Measurements from ENCODE around the gene SRGAP3.

The SRGAP3 gene

DNA sequence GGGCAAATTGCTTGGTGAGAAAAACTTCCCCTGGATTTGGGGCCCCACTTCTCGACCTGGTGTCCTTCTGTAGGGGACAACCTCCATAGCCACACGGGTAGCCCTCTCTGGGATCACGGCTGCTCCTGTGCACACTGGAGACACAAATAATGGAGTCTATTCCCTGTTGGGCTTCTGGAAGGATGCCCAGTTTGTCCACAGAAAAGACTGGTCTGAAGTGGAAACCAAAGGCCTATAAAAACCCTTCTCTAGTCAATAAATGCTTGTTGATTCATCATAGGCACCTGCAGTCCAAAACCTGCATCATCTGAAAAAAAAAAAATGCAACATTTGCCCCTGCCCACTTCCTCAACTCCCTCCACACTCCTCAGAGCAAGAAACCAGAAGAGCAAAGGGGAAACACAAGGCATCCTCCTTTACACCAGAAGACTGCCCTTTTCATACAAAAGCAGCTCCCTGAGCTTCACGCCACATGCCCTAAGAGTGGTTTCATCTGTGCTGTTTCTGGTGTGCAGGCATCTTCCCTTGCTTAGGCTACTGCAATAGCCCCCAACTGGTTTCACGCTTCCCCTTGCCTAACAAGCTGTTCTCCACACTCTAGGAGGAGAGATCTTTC, 36.3 kb downstream of the SRGAP3 start:
- Histone ChIP-seq H3K4me2 (ENCODE audit: low read length) (no peak overlapping the region), H3K36me3 (ENCODE audit: insufficient read depth, low read length) (no peaks in the 10 kb centered on the region), H3K9me3 (ENCODE audit: low read length) (no peaks in the 10 kb centered on the region), H3K9ac (ENCODE audit: low read length) (no peak overlapping the region), H4K20me1 (ENCODE audit: insufficient read depth, low read length) (no peaks in the 10 kb centered on the region), H3K27ac (ENCODE audit: low read depth, low read length, poor library complexity, severe bottlenecking) (no peak overlapping the region), H3F3A (ENCODE audit: insufficient read depth, low read length) (no peaks in the 10 kb centered on the region), H2AFZ (ENCODE audit: low read length) (no peak overlapping the region), H3K4me1 (ENCODE audit: insufficient read depth, low read length, severe bottlenecking) (no peaks in the 10 kb centered on the region), H3K79me2 (ENCODE audit: insufficient read depth, low read length) (no peaks in the 10 kb centered on the region), H3K4me3 (ENCODE audit: low read depth, low read length, poor library complexity, severe bottlenecking) (no peak overlapping the region), H3K9me2 (ENCODE audit: low read depth, low read length) (no peaks in the 10 kb centered on the region), H3K27me3 (ENCODE audit: insufficient read depth, low read length) (no peaks in the 10 kb centered on the region; the same call in 1 of the 2 replicates)
- TF ChIP-seq EZH2 (IDR thresholded peaks at IDR 0.05; ENCODE audit: borderline replicate concordance, low read length) (no peak), CTCF (IDR thresholded peaks at IDR 0.05; ENCODE audit: low read length) (no peak)

- no peak overlapping the region for H3K27ac ChIP-seq (ENCODE audit: low read depth, low read length, poor library complexity, severe bottlenecking)
- no peak overlapping the region for H3K4me2 ChIP-seq (ENCODE audit: low read length)
- H3K79me2 ChIP-seq (ENCODE audit: insufficient read depth, low read length), result no peaks in the 10 kb centered on the region
- no peaks in the 10 kb centered on the region for H3K9me2 ChIP-seq (ENCODE audit: low read depth, low read length)
- no peak for TF ChIP-seq CTCF (IDR thresholded peaks at IDR 0.05; ENCODE audit: low read length)
- TF ChIP-seq EZH2 (IDR thresholded peaks at IDR 0.05; ENCODE audit: borderline replicate concordance, low read length), result no peak
- H3K27me3 ChIP-seq (ENCODE audit: insufficient read depth, low read length), result no peaks in the 10 kb centered on the region; the same call in 1 of the 2 replicates
- no peaks in the 10 kb centered on the region for H3K4me1 ChIP-seq (ENCODE audit: insufficient read depth, low read length, severe bottlenecking)
- no peak overlapping the region for H3K4me3 ChIP-seq (ENCODE audit: low read depth, low read length, poor library complexity, severe bottlenecking)
- no peaks in the 10 kb centered on the region for H3K9me3 ChIP-seq (ENCODE audit: low read length)
- no peak overlapping the region for H2AFZ ChIP-seq (ENCODE audit: low read length)
- H4K20me1 ChIP-seq (ENCODE audit: insufficient read depth, low read length), result no peaks in the 10 kb centered on the region
- H3K36me3 ChIP-seq (ENCODE audit: insufficient read depth, low read length), result no peaks in the 10 kb centered on the region
- H3K9ac ChIP-seq (ENCODE audit: low read length), result no peak overlapping the region
- no peaks in the 10 kb centered on the region for H3F3A ChIP-seq (ENCODE audit: insufficient read depth, low read length)
Observed at GRCh38 chr3:9211155-9211950, 38.1 kb downstream of the SRGAP3 start.

- H3K9me2 ChIP-seq (ENCODE audit: low read depth, low read length), result no peaks in the 10 kb centered on the region
- no peak overlapping the region for H2AFZ ChIP-seq (ENCODE audit: low read length)
- H3K36me3 ChIP-seq (ENCODE audit: insufficient read depth, low read length), result no peaks in the 10 kb centered on the region
- H4K20me1 ChIP-seq (ENCODE audit: insufficient read depth, low read length), result no peaks in the 10 kb centered on the region
- TF ChIP-seq EZH2 (IDR thresholded peaks at IDR 0.05; ENCODE audit: borderline replicate concordance, low read length) (no peak), CTCF (IDR thresholded peaks at IDR 0.05; ENCODE audit: low read length) (no peak)
- no peak overlapping the region for H3K4me3 ChIP-seq (ENCODE audit: low read depth, low read length, poor library complexity, severe bottlenecking)
- H3K27me3 ChIP-seq (ENCODE audit: insufficient read depth, low read length), result no peaks in the 10 kb centered on the region
- no peaks in the 10 kb centered on the region for H3F3A ChIP-seq (ENCODE audit: insufficient read depth, low read length)
- H3K27ac ChIP-seq (ENCODE audit: low read depth, low read length, poor library complexity, severe bottlenecking), result no peak overlapping the region
- H3K79me2 ChIP-seq (ENCODE audit: insufficient read depth, low read length), result no peaks in the 10 kb centered on the region
- H3K9me3 ChIP-seq (ENCODE audit: low read length), result no peaks in the 10 kb centered on the region
- no peaks in the 10 kb centered on the region for H3K4me1 ChIP-seq (ENCODE audit: insufficient read depth, low read length, severe bottlenecking)
- no peak overlapping the region for H3K9ac ChIP-seq (ENCODE audit: low read length)
- no peak overlapping the region for H3K4me2 ChIP-seq (ENCODE audit: low read length)
Observed at GRCh38 chr3:9209777-9210176, 39.7 kb downstream of the SRGAP3 start.
